GM18517 (cell line): ENCODE measurements around the gene AGBL1.

Source experiments
- ATAC-seq: cut with Tn5 transposase; IDR thresholded peaks from one replicate; pipeline ENCODE4 v1.9.1; 2021; ENCODE audit warnings: mild to moderate bottlenecking, moderate library complexity; ENCODE audit not compliant: unreplicated experiment

The AGBL1 gene

GRCh38 chr15:86570738-86571137, 491.1 kb downstream of the AGBL1 start:
- ATAC-seq: no peak

DNA sequence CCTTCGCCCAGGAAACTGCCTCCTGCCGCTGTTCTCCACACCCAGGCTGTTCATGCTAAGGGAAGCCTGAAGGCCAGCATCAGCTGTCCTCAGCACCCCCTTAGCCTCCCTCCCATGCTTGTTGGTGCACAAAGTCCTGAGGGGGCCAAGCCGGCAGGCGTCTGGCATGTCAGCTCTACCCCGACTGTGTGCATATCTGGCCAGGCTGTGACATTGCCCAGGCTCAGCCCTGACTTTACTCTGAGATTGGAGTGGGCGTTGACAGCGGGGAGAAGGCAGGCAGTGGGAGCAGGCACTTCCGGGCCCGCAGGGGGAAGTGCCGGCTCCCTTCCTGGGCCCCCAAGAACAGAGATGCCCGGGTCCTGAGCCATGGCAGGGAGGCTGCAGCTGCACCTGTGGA, 492.2 kb downstream of the AGBL1 start:
- no peak for ATAC-seq

GRCh38 chr15:86572368-86572841, 492.7 kb downstream of the AGBL1 start:
- no peak for ATAC-seq

DNA sequence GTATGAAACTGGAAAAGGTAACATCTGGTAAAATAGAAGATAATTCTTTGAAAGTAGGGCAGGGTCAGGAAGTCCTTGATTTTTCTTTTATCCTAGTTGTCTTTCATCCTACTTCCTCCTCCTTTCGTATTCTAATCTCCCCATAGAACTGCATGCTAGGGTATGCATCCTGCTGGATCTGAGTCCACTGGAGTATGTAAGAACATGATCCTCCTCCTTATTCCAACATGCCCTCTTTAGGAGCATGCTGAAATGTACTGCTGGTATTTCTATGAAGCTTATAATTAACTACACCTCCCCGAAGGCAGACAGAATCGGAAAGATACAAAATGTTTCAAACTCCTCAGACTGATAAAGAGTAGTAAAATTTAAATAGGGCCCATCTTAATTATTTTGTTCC, 493.8 kb downstream of the AGBL1 start:
- no peak for ATAC-seq

DNA sequence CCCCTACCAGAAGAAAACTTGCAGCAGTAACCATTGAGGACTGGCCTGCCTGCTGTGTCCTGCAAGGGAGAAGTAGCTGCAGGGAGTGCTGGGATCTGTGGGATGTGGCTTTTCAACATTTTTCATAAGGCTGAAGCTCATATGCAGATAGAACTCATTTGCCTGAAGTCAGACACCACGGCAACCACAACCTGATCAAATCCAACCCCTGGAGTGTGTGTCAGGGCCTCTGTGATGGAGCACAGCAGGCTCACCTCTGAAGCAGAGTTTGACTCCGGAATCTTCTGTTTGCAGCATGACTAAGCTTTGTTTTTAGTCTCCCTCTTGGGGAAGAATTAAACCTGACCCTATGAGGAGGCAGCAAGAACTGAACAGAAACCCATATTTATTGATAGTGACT, 508.7 kb downstream of the AGBL1 start:
- no peak for ATAC-seq

- no peak for ATAC-seq
Observed at GRCh38 chr15:86590461-86590860, 510.8 kb downstream of the AGBL1 start.

DNA sequence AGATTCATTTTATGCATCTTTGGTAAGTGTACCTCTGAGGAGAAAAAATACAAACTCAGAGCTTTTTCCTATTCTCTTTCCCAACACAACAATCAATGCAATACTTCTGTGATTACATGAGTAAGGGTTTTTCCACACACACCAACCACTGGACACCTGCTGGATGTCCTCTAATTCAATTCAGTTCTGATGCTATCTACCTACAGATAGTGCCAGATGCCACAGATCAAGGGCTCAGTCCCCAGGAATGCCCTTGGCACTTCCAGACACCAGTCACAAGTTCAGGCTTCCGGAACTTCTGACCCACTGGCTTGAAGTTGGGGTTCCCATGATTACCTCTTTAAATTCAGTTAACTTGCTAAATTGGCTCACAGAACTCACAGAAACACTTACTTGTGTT, 511.5 kb downstream of the AGBL1 start:
- no peak for ATAC-seq

GRCh38 chr15:86591994-86592735, 512.5 kb downstream of the AGBL1 start:
- no peak for ATAC-seq

DNA sequence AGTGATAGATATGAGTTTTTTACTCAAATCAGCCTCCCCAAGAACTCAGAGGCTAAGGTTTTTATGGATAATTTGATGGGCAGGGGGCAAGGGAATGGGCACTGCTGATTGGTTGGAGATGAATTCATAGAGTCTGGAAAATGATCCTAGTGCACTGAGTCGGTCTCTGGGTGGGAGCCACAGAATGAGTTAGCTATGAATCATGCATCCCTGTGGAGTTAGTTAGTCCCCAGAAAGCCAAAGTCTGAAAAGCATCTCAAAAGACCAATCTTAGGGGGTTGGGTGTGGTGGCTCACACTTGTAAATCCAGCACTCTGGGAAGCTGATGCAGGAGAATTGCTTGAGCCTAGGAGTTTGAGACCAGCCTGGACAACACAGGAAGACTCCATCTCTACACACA, 516.1 kb downstream of the AGBL1 start:
- ATAC-seq: no peak

- no peak for ATAC-seq
Observed at GRCh38 chr15:86603466-86603865, 523.8 kb downstream of the AGBL1 start.

- no peak for ATAC-seq
Observed at GRCh38 chr15:86608461-86609205, 529.0 kb downstream of the AGBL1 start.

- ATAC-seq: no peak
Observed at GRCh38 chr15:86609275-86609674, 529.6 kb downstream of the AGBL1 start.

- ATAC-seq: no peak
Observed at GRCh38 chr15:86610038-86610437, 530.4 kb downstream of the AGBL1 start.

DNA sequence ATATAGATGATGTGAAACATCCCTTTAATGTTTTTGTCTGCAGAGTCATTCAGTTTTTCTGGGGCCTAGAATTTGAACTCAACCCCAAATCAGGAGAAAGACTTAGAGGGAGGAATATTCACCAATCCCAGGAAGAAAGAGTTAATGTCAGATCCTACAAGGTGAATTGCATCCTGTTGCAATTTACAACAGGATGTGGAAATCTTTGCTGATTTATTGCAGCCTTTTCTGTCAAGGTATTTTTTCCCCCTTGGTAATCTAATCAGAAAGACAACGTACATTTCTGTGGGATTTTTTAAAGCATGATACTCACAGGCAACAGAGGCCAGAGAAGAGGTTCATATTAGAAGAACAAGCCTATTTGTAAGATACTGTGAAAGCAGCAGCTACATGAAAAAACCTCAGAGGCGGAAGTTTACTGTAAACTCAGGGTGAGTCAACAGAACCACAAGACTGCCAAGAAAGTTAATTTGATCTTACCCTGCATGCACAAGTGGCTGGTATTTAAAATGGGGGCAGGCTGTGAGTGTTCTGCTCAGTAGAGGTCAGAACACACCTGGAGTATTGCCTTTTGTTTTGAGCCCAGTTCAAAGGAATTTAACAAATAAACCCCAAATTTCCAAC, 531.9 kb downstream of the AGBL1 start:
- ATAC-seq: no peak

GRCh38 chr15:86615411-86615810, 535.7 kb downstream of the AGBL1 start:
- no peak for ATAC-seq

DNA sequence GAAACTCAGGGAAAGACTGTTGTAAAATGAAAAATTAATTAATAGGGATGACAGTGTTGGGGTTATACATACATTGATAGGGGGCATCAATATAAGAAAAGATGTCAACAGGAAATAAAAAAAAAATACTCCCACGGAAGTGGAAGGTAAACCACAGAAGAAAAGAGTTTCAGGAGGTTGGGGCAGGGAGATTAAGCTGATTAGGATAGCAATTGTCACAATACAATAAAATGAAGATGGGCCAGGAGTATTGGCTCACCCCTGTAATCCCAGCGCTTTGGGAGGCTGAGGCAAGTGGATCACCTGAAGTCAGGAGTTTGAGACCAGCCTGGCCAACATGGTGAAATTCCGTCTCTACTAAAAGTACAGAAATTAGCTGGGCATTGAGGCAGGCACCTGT, 536.1 kb downstream of the AGBL1 start:
- ATAC-seq: no peak

DNA sequence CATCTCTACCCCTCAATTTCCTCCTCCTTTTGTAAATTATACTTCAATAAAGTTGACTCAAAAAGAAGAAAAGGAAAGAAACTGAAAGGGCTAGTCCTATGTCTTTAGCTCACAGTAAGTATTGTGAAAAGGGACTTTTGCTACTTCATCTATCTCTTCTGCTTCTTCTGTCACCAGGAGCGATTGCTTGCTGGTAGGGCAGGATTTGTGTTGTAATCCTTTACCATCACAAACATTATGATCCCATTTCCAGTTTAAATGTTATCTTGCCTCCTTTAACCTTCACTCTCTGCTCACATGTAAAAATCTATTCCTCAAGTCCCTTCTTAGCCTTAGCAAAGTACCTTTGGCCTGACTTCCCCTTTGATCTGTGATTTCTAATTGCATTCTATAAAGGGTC, 537.1 kb downstream of the AGBL1 start:
- no peak for ATAC-seq

- ATAC-seq: no peak
Observed at GRCh38 chr15:86620157-86620556, 540.5 kb downstream of the AGBL1 start.

- ATAC-seq: no peak
Observed at GRCh38 chr15:86620641-86621349, 541.1 kb downstream of the AGBL1 start.

GRCh38 chr15:86623236-86623635, 543.6 kb downstream of the AGBL1 start:
- ATAC-seq: no peak
